HepG2 (cell line): Measurements from ENCODE around the gene NOP58. TPM values are rescaled to one million over a fixed set of nuclear protein-coding genes. Genes with fewer than 3 reads are reported as not detected.

ENCODE experiments used
- SAP130 ChIP-seq: IDR thresholded peaks from 2 replicates; pipeline ENCODE4 v1.6.1; 2016; ENCODE audit warnings: low read depth
- SOX13 ChIP-seq, 3 experiments: fragments of 450-650 bp in 1 of 3; sonication (generic) in 1 of 3; formaldehyde crosslinking in 1 of 3; IDR thresholded peaks in 2 of 3; conservative IDR thresholded peaks in 1 of 3; 2 replicates each; pipeline versions ENCODE4 v1.5.0 to v1.6.1; 2016 to 2020; ENCODE audit warnings: antibody characterized with exemption in 1 of 3, mild to moderate bottlenecking in 1 of 3, missing compliant biosample characterization in 1 of 3, missing genetic modification reagents in 1 of 3, moderate library complexity in 1 of 3
- TCF7 ChIP-seq: sonication (generic); IDR thresholded peaks from 2 replicates; pipeline ENCODE4 v1.6.1; 2016; ENCODE audit warnings: antibody characterized with exemption, low read depth
- ZNF558 ChIP-seq: sonication (generic); formaldehyde crosslinking; IDR thresholded peaks from 2 replicates; pipeline ENCODE4 v1.9.0; 2022; ENCODE audit warnings: mild to moderate bottlenecking, missing genetic modification reagents, borderline replicate concordance
- ZNF775 ChIP-seq: sonication (generic); formaldehyde crosslinking; IDR thresholded peaks from 2 replicates; pipeline ENCODE4 v1.4.0; 2020; ENCODE audit warnings: missing genetic modification reagents, mild to moderate bottlenecking, moderate library complexity, borderline replicate concordance
- polyA plus RNA-seq, 8 experiments: library from polyadenylated mRNA; depleted of rRNA in 3 of 8; stranded (reverse) in 7 of 8; unstranded in 1 of 8; fragments of >200 nt; fragmentation: Illumina TruSeq in 4 of 8; extraction: Trizol in 4 of 8; gene quantifications; 2 replicates each; pipeline versions ENCODE4 v1.2.1 to v1.2.3, GENCODE V29; 2011 to 2016; ENCODE audit warnings: low read depth in 4 of 8, missing spikeins in 1 of 8, mixed read lengths in 1 of 8; ENCODE audit not compliant: insufficient read depth in 1 of 8
- total RNA-seq, 5 experiments: library from RNA; depleted of rRNA; stranded (reverse); fragments of >200 nt; fragmentation: Illumina TruSeq; extraction: Trizol; gene quantifications; 2 replicates each; pipeline ENCODE4 v1.2.3, GENCODE V29; 2016; ENCODE audit warnings: low read depth in 1 of 5
- TF ChIP-seq, protein P1 (sequence below): sonication (generic); formaldehyde crosslinking; IDR thresholded peaks from 2 replicates; pipeline ENCODE4 v1.5.0; 2020; ENCODE audit warnings: mild to moderate bottlenecking, missing genetic modification reagents, borderline replicate concordance
- TF ChIP-seq, protein P2 (sequence below): sonication (generic); formaldehyde crosslinking; IDR thresholded peaks from 2 replicates; pipeline ENCODE4 v1.4.0; 2020; ENCODE audit warnings: low read depth, missing genetic modification reagents
- TF ChIP-seq, protein P3 (sequence below), 2 experiments: sonication (generic) in 1 of 2; formaldehyde crosslinking in 1 of 2; IDR thresholded peaks; 2 replicates each; pipeline versions ENCODE4 v1.5.1 to v1.6.1; 2011 to 2020; ENCODE audit warnings: borderline replicate concordance in 1 of 2, low read depth in 1 of 2, low read length in 1 of 2, mild to moderate bottlenecking in 1 of 2, missing genetic modification reagents in 1 of 2, moderate library complexity in 1 of 2

NOP58 gene
- total and polyA plus RNA-seq, 2 of the 13 experiments (the other 11 are each of a cell fraction or from before 2014, with no cell fraction given): 74.9 to 203 TPM

DNA sequence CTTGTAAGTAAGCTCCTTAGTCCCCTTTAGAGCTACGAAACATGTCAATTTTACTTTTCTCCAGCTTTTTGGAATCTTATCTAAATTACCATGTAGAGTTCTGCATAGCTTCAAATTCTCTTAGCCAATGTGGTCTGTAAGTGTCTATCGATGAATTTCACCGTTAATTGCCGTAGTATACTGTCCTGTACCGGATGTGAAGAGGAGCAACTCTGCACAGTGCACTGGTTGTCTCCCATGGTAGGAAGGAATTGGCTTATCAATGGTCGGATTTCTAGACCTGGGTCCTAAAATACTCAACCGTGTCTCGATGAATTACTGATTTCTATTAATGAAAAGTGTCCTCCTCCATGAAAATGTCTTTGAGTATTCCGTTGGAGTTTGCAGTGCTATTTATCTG lies 1.9 kb downstream of the NOP58 start (continued):
- TF ChIP-seq, protein P1, sequence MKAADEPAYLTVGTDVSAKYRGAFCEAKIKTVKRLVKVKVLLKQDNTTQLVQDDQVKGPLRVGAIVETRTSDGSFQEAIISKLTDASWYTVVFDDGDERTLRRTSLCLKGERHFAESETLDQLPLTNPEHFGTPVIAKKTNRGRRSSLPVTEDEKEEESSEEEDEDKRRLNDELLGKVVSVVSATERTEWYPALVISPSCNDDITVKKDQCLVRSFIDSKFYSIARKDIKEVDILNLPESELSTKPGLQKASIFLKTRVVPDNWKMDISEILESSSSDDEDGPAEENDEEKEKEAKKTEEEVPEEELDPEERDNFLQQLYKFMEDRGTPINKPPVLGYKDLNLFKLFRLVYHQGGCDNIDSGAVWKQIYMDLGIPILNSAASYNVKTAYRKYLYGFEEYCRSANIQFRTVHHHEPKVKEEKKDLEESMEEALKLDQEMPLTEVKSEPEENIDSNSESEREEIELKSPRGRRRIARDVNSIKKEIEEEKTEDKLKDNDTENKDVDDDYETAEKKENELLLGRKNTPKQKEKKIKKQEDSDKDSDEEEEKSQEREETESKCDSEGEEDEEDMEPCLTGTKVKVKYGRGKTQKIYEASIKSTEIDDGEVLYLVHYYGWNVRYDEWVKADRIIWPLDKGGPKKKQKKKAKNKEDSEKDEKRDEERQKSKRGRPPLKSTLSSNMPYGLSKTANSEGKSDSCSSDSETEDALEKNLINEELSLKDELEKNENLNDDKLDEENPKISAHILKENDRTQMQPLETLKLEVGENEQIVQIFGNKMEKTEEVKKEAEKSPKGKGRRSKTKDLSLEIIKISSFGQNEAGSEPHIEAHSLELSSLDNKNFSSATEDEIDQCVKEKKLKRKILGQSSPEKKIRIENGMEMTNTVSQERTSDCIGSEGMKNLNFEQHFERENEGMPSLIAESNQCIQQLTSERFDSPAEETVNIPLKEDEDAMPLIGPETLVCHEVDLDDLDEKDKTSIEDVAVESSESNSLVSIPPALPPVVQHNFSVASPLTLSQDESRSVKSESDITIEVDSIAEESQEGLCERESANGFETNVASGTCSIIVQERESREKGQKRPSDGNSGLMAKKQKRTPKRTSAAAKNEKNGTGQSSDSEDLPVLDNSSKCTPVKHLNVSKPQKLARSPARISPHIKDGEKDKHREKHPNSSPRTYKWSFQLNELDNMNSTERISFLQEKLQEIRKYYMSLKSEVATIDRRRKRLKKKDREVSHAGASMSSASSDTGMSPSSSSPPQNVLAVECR (CRISPR knock-in tag): peak; percentile 10; the same call in 1 of the 2 replicates
- TF ChIP-seq SAP130 (CRISPR knock-in tag) (peak; percentile 33; the same call in 1 of the 2 replicates), TCF7 (no peak), ZNF558 (CRISPR knock-in tag) (no peak), SOX13 (IDR thresholded peaks at IDR 0.05) (no peak), SOX13 (CRISPR knock-in tag; conservative IDR thresholded peaks at IDR 0.05 in 1 of 2, IDR thresholded peaks at IDR 0.05 in 1 of 2) (no peak), ZNF775 (CRISPR knock-in tag) (no peak)
- TF ChIP-seq, protein P2, sequence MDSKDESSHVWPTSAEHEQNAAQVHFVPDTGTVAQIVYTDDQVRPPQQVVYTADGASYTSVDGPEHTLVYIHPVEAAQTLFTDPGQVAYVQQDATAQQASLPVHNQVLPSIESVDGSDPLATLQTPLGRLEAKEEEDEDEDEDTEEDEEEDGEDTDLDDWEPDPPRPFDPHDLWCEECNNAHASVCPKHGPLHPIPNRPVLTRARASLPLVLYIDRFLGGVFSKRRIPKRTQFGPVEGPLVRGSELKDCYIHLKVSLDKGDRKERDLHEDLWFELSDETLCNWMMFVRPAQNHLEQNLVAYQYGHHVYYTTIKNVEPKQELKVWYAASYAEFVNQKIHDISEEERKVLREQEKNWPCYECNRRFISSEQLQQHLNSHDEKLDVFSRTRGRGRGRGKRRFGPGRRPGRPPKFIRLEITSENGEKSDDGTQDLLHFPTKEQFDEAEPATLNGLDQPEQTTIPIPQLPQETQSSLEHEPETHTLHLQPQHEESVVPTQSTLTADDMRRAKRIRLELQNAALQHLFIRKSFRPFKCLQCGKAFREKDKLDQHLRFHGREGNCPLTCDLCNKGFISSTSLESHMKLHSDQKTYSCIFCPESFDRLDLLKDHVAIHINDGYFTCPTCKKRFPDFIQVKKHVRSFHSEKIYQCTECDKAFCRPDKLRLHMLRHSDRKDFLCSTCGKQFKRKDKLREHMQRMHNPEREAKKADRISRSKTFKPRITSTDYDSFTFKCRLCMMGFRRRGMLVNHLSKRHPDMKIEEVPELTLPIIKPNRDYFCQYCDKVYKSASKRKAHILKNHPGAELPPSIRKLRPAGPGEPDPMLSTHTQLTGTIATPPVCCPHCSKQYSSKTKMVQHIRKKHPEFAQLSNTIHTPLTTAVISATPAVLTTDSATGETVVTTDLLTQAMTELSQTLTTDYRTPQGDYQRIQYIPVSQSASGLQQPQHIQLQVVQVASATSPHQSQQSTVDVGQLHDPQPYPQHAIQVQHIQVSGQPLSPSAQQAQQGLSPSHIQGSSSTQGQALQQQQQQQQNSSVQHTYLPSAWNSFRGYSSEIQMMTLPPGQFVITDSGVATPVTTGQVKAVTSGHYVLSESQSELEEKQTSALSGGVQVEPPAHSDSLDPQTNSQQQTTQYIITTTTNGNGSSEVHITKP: no peak
- TF ChIP-seq, protein P3, sequence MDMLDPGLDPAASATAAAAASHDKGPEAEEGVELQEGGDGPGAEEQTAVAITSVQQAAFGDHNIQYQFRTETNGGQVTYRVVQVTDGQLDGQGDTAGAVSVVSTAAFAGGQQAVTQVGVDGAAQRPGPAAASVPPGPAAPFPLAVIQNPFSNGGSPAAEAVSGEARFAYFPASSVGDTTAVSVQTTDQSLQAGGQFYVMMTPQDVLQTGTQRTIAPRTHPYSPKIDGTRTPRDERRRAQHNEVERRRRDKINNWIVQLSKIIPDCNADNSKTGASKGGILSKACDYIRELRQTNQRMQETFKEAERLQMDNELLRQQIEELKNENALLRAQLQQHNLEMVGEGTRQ (IDR thresholded peaks at IDR 0.05; ENCODE audit: low read depth, low read length): no peak
- TF ChIP-seq, protein P3 (CRISPR knock-in tag; IDR thresholded peaks at IDR 0.05; ENCODE audit: borderline replicate concordance): no peak
